HCT116 (cell line): ENCODE measurements around the gene BCL2L15. TPM values are rescaled to one million over a fixed set of nuclear protein-coding genes. Genes with fewer than 3 reads are reported as not detected.
A peak's percentile ranks its signal among the peaks of the same experiment; 100 is the strongest.

Experiments used
- ATAC-seq: fragments of 200-7000 bp; cut with Tn5 transposase; 2 replicates; pipeline ENCODE4 v1.9.1; 2020; ENCODE audit warnings: mild to moderate bottlenecking, moderate library complexity
- BruUV-seq: library from RNA; stranded (reverse); fragments of 400-500 nt; replicated peaks from 2 replicates; lab custom pipeline; 2021; lab: Mats Ljungman, UMichigan
- CTCF ChIA-PET: fragments of 300-600 bp; sonication (Branson Sonifier 250); formaldehyde crosslinking; loops from one replicate; lab custom pipeline; 2021; ENCODE audit warnings: antibody characterized with exemption; lab: Charles Lee
- POLR2A ChIA-PET: fragments of 300-600, 350-600 bp; sonication (Branson Sonifier 250); formaldehyde crosslinking; loops from one replicate; lab custom pipeline; 2021; ENCODE audit warnings: antibody characterized with exemption; lab: Charles Lee
- RAD21 ChIA-PET, 2 experiments: fragments of 300-600 bp; sonication (Branson Sonifier 250); formaldehyde crosslinking; loops; one replicate each; lab custom pipeline; 2023; ENCODE audit warnings: low total read pairs in 2 of 2; ENCODE audit not compliant: uncharacterized antibody in 2 of 2, unreplicated experiment in 2 of 2, low non-redundant PET in 1 of 2; lab: Charles Lee
- DNase-seq: peaks from one replicate; pipeline ENCODE4 v3.0.0-alpha.2; 2010; ENCODE audit warnings: low read depth, low spot score
- H2AFZ ChIP-seq: fragments of 200-600 bp; shearing (Covaris generic), sonication (generic); 2 replicates; pipeline ENCODE4 v1.6.1; 2017; ENCODE audit warnings: low read depth, mixed run types, mixed read lengths, antibody characterized with exemption, low read length; ENCODE audit not compliant: poor library complexity, severe bottlenecking
- H3K27ac ChIP-seq: 2 replicates; pipeline ENCODE4 v1.5.1; 2012; ENCODE audit warnings: low read depth, low read length
- H3K27me3 ChIP-seq: fragments of 200-600 bp; sonication (generic); 2 replicates; pipeline ENCODE4 v1.6.1; 2016; ENCODE audit warnings: mixed run types, low read length, mixed read lengths; ENCODE audit not compliant: insufficient read depth
- H3K36me3 ChIP-seq, 2 experiments: fragments of 200-500 bp in 1 of 2; fragments of 200-600 bp in 1 of 2; sonication (Bioruptor generic) in 1 of 2; sonication (generic) in 1 of 2; 2 replicates each; pipeline versions ENCODE4 v1.5.1 to v1.6.1; 2014 to 2016; ENCODE audit warnings: low read length in 2 of 2, inconsistent platforms in 1 of 2, mixed read lengths in 1 of 2, mixed run types in 1 of 2; ENCODE audit not compliant: insufficient read depth in 2 of 2, control insufficient read depth in 1 of 2
- H3K4me1 ChIP-seq, 2 experiments: fragments of 200-600 bp in 1 of 2; sonication (generic) in 1 of 2; 2 replicates each; pipeline versions ENCODE4 v1.5.1 to v1.6.1; 2012 to 2017; ENCODE audit warnings: low read length in 2 of 2, inconsistent platforms in 1 of 2, mild to moderate bottlenecking in 1 of 2, mixed read lengths in 1 of 2, mixed run types in 1 of 2, moderate library complexity in 1 of 2; ENCODE audit not compliant: insufficient read depth in 2 of 2, control insufficient read depth in 1 of 2
- H3K4me2 ChIP-seq: fragments of 200-600 bp; sonication (generic); 2 replicates; pipeline ENCODE4 v1.6.1; 2017; ENCODE audit warnings: mixed run types, low read length, mixed read lengths
- H3K4me3 ChIP-seq, 2 experiments: fragments of 200-600 bp in 1 of 2; sonication (generic) in 1 of 2; replicated peaks in 1 of 2; 2 replicates each; pipeline ENCODE4 v1.5.1; 2011 to 2016; ENCODE audit warnings: low read length in 2 of 2, control low read depth in 1 of 2, low read depth in 1 of 2, mild to moderate bottlenecking in 1 of 2, mixed read lengths in 1 of 2, mixed run types in 1 of 2
- H3K79me2 ChIP-seq: fragments of 200-600 bp; sonication (generic); 2 replicates; pipeline ENCODE4 v1.6.1; 2017; ENCODE audit warnings: mild to moderate bottlenecking, mixed run types, low read length, moderate library complexity, mixed read lengths; ENCODE audit not compliant: insufficient read depth
- H3K9ac ChIP-seq: fragments of 200-600 bp; sonication (generic); 2 replicates; pipeline ENCODE4 v1.6.1; 2016; ENCODE audit warnings: low read length, mixed read lengths
- H3K9me2 ChIP-seq: fragments of 200-600 bp; sonication (generic), shearing (Covaris generic); 2 replicates; pipeline ENCODE4 v1.6.1; 2017; ENCODE audit warnings: mixed run types, mild to moderate bottlenecking, moderate library complexity; ENCODE audit not compliant: insufficient read depth
- H3K9me3 ChIP-seq, 2 experiments: fragments of 200-500 bp in 1 of 2; fragments of 200-600 bp in 1 of 2; sonication (Bioruptor generic) in 1 of 2; sonication (generic) in 1 of 2; 2 replicates each; pipeline ENCODE4 v1.6.1; 2014 to 2017; ENCODE audit warnings: low read length in 2 of 2, mixed read lengths in 2 of 2, inconsistent platforms in 1 of 2, low read depth in 1 of 2, mild to moderate bottlenecking in 1 of 2, mixed run types in 1 of 2, moderate library complexity in 1 of 2; ENCODE audit not compliant: control insufficient read depth in 1 of 2, insufficient read depth in 1 of 2
- H4K20me1 ChIP-seq: fragments of 200-600 bp; sonication (generic), shearing (Covaris generic); 2 replicates; pipeline ENCODE4 v1.6.1; 2017; ENCODE audit warnings: mixed run types, mild to moderate bottlenecking, moderate library complexity; ENCODE audit not compliant: insufficient read depth
- ELF1 ChIP-seq: IDR thresholded peaks from 2 replicates; pipeline ENCODE4 v1.6.1; 2012; ENCODE audit warnings: low read depth, borderline replicate concordance
- EZH2 ChIP-seq: fragments of 200-600 bp; sonication (generic); IDR thresholded peaks from 2 replicates; pipeline ENCODE4 v1.6.1; 2017; ENCODE audit warnings: antibody characterized with exemption, mixed run types
- EZH2phosphoT487 ChIP-seq: fragments of 200-600 bp; IDR thresholded peaks from 2 replicates; pipeline ENCODE4 v1.6.1; 2018; ENCODE audit warnings: antibody characterized with exemption, borderline replicate concordance
- POLR2A ChIP-seq: IDR thresholded peaks from 2 replicates; pipeline ENCODE4 v1.7.0; 2011; ENCODE audit warnings: borderline replicate concordance; ENCODE audit not compliant: insufficient read depth, insufficient read length; ENCODE audit errors: extremely low read depth
- SP1 ChIP-seq: IDR thresholded peaks from 2 replicates; pipeline ENCODE4 v1.6.1; 2012; ENCODE audit warnings: low read depth
- TCF7L2 ChIP-seq: IDR thresholded peaks from 2 replicates; pipeline ENCODE4 v1.7.0; 2011; ENCODE audit warnings: borderline replicate concordance, inconsistent platforms; ENCODE audit not compliant: insufficient read depth, insufficient read length; ENCODE audit errors: extremely low read depth
- ZBTB33 ChIP-seq: IDR thresholded peaks from 2 replicates; pipeline ENCODE4 v1.6.1; 2011; ENCODE audit warnings: mild to moderate bottlenecking, low read length, moderate library complexity; ENCODE audit not compliant: insufficient replicate concordance; ENCODE audit errors: extremely low read depth
- ZFX ChIP-seq: fragments of 450-650 bp; IDR thresholded peaks from 2 replicates; pipeline ENCODE4 v1.6.1; 2017
- intact Hi-C: fragments of 100-400 bp; cut with micrococcal nuclease; formaldehyde crosslinking; loops from 2 replicates; pipeline ENCODE4 v1.10.0; 2022
- total RNA-seq: library from RNA; stranded (reverse); gene quantifications from one replicate; pipeline ENCODE4 v1.2.1, GENCODE V29; 2021; ENCODE audit not compliant: unreplicated experiment

The BCL2L15 gene
- total RNA-seq, 1 experiment from 2014 or later: 0.54 TPM

GRCh38 chr1:113928187-113928930, 41.0 kb upstream of the BCL2L15 start:
- ATAC-seq (no peak), DNase-seq (no peak)
- peaks cover 35% of the 10 kb centered on the region for H3K79me2 ChIP-seq
- H3K9me2 ChIP-seq: no peaks in the 10 kb centered on the region
- H4K20me1 ChIP-seq: no peaks in the 10 kb centered on the region
- TF ChIP-seq EZH2phosphoT487: no peak
- no peak for TF ChIP-seq SP1
- TF ChIP-seq ZBTB33: no peak
- TF ChIP-seq EZH2: no peak
- TF ChIP-seq ZFX: no peak
- TF ChIP-seq TCF7L2: no peak
- no peak for TF ChIP-seq POLR2A
- TF ChIP-seq ELF1: no peak
- peak overlapping the region; percentile 92 for H3K4me2 ChIP-seq
- no peaks in the 10 kb centered on the region for H3K9me3 ChIP-seq
- peak overlapping the region; percentile 53 for H2AFZ ChIP-seq
- H3K9ac ChIP-seq: peak overlapping the region; percentile 64
- H3K4me3 ChIP-seq: peak overlapping the region; percentile 74 to 84
- ChIA-PET RAD21 (interaction anchor here in 1 of 2 experiments (1.5 kb wide), 1 partner anchor 23 kb away, joined by 3 read pairs; the partner anchor contains the start of gene DCLRE1B), POLR2A (interaction anchor here (1.0 to 3.5 kb wide), 3 partner anchors 8 to 23 kb away, joined by 5 to 24 read pairs (median 5); partner anchors contain the start of genes AP4B1 and DCLRE1B), CTCF (interaction anchor here (2.1 kb wide), 1 partner anchor 23 kb away, joined by 5 read pairs; the partner anchor contains the start of gene DCLRE1B)
- H3K27me3 ChIP-seq: no peaks in the 10 kb centered on the region
- BruUV-seq: no TSS peak
- H3K27ac ChIP-seq: no peak overlapping the region
- intact Hi-C loops: no loop called here
- no peaks in the 10 kb centered on the region for H3K36me3 ChIP-seq
- peaks cover 13 to 29% of the 10 kb centered on the region in 2 experiments; a peak in 3 of 4 replicates for H3K4me1 ChIP-seq
